Fibroblast of mammary gland (primary cell): ENCODE results near the gene HRCT1.

Source experiments
- DNase-seq: peaks from one replicate; pipeline ENCODE4 v3.0.0-alpha.2; 2010; ENCODE audit warnings: low read depth
- H3K4me3 ChIP-seq: 2 replicates; pipeline ENCODE4 v1.5.1; 2011; ENCODE audit warnings: low read depth, mild to moderate bottlenecking, low read length, moderate library complexity; ENCODE audit not compliant: control insufficient read depth
- TF ChIP-seq, protein P1 (sequence below): conservative IDR thresholded peaks from 2 replicates; pipeline ENCODE4 v1.5.1; 2011; ENCODE audit warnings: low read depth, low read length, inconsistent platforms; ENCODE audit not compliant: control insufficient read depth, insufficient read depth

Gene HRCT1

GRCh38 chr9:35948451-35948850 lies 42.4 kb downstream of the HRCT1 start:
- no peak for DNase-seq
- H3K4me3 ChIP-seq: no peak overlapping the region
- TF ChIP-seq, protein P1, sequence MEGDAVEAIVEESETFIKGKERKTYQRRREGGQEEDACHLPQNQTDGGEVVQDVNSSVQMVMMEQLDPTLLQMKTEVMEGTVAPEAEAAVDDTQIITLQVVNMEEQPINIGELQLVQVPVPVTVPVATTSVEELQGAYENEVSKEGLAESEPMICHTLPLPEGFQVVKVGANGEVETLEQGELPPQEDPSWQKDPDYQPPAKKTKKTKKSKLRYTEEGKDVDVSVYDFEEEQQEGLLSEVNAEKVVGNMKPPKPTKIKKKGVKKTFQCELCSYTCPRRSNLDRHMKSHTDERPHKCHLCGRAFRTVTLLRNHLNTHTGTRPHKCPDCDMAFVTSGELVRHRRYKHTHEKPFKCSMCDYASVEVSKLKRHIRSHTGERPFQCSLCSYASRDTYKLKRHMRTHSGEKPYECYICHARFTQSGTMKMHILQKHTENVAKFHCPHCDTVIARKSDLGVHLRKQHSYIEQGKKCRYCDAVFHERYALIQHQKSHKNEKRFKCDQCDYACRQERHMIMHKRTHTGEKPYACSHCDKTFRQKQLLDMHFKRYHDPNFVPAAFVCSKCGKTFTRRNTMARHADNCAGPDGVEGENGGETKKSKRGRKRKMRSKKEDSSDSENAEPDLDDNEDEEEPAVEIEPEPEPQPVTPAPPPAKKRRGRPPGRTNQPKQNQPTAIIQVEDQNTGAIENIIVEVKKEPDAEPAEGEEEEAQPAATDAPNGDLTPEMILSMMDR: no peak

DNA sequence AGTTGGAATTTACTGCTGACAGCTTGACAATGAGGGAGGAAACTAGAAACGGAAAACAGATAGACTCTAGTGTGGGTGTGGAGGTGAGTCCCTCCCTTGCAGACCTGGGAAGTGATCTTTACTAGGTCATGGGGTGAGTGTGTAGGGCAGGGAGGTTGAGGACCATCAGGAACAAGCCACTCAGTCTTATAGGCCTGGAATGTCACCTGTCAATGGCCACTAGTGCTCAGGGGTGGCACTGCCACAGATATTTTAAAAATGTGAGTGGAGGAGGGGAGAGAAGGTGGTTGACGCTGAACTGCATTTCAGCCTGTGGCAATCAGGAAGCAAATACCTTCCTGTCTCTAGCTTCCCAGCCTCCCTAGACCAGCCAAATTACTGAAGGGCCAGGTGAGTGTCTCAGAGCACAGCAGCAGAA lies 42.9 kb downstream of the HRCT1 start:
- no peak for DNase-seq
- TF ChIP-seq, protein P1: no peak
- no peak overlapping the region for H3K4me3 ChIP-seq

GRCh38 chr9:35951736-35952135 lies 45.7 kb downstream of the HRCT1 start:
- peak; percentile 50 for DNase-seq
- TF ChIP-seq, protein P1: no peak
- no peak overlapping the region for H3K4me3 ChIP-seq

DNA sequence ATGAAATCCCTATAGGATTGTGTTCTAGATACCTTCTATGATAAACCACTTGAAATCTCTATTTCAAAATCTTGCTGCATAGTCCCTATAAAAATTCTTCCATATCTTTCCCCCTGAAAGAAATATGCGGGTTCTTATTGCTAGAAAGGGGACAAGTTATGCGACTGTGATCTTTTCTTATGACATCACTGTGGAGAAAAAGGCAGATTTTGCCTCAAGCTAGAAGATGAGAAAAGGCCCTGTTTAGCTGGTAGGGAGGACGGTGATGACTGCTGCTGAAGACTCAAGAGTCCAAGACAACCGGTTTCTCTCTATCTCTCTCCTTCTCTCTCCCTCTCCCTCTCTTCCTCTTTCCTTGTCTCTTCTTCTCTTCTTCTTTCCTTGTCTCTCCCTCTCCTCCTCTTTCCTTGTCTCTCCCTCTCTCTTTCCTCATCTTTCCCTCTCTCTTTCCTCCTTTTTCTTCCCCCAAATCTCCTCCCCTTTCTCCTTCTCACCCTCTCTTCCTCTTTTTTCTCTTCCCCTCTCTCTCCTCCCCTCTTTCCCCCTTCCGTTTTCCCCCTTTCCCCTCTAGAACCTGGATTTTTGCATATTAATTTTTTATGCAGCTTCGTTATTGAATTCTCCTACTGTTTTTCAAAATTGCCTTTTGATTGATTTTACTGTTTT lies 46.7 kb downstream of the HRCT1 start:
- DNase-seq: no peak
- H3K4me3 ChIP-seq: no peak overlapping the region
- TF ChIP-seq, protein P1: no peak

- peak; percentile 87 for DNase-seq
- no peak overlapping the region for H3K4me3 ChIP-seq
- TF ChIP-seq, protein P1: peak; percentile 97
Measured at GRCh38 chr9:35954942-35955546, 49.0 kb downstream of the HRCT1 start.

DNA sequence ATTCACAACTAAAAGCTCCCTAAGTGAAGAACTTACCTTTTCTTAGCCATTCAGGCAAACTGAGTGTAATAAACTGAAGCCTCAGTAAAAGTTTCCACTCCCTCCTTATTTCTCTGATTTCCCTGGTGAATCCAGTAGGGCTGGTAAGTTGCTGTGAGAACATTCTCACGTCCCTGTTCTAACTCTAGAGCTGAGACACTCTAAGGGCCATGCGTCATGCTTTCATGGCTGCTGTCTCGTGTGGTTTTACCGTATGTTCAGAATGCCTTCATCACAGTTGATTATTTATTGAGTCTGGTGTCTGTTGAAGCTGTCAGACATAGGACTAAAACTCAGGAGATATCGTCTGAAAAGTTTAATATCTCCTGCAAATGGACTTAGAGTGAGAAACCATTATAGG lies 50.6 kb downstream of the HRCT1 start:
- TF ChIP-seq, protein P1: no peak
- no peak overlapping the region for H3K4me3 ChIP-seq
- DNase-seq: no peak
